Activated CD8-positive, alpha-beta T cell treated with anti-CD3 and anti-CD28 coated beads, Interleukin-2, amount 10 ng/mL, durations not matched to agents 7 days and 5 days (primary cell): ENCODE measurements around the gene EFL1. TPM values are rescaled to one million over a fixed set of nuclear protein-coding genes. Genes with fewer than 3 reads are reported as not detected.
"Not testable (repeated sequence)": the region's sequence is repeated elsewhere in the genome, so short reads cannot be mapped to it uniquely, and the experiment has no call there.

ENCODE experiments used
- ATAC-seq: fragments of 150-1000 bp; cut with Tn5 transposase; one replicate; pipeline ENCODE4 v1.10.0; 2021; ENCODE audit warnings: moderate library complexity
- CTCF ChIA-PET: fragments of 350-600 bp; sonication (Branson Sonifier 250); formaldehyde crosslinking; loops from one replicate; lab custom pipeline; 2021; ENCODE audit warnings: antibody characterized with exemption; lab: Charles Lee
- POLR2A ChIA-PET: fragments of 350-600 bp; sonication (Branson Sonifier 250); formaldehyde crosslinking; loops from one replicate; lab custom pipeline; 2021; ENCODE audit warnings: antibody characterized with exemption; lab: Charles Lee
- DNase-seq: peaks from one replicate; pipeline ENCODE4 v3.0.0-alpha.2; 2020
- H3K27ac Mint-ChIP-seq: one replicate; pipeline ENCODE4 v1.8.0; 2021; ENCODE audit warnings: mild to moderate bottlenecking, mixed read lengths
- H3K27me3 Mint-ChIP-seq: one replicate; pipeline ENCODE4 v1.8.0; 2021; ENCODE audit warnings: low read depth, mixed read lengths
- H3K36me3 Mint-ChIP-seq: one replicate; pipeline ENCODE4 v1.8.0; 2021; ENCODE audit warnings: low read depth, mixed read lengths
- H3K4me1 Mint-ChIP-seq: one replicate; pipeline ENCODE4 v1.8.0; 2021; ENCODE audit warnings: low read depth, mixed read lengths
- H3K4me3 Mint-ChIP-seq: one replicate; pipeline ENCODE4 v1.8.0; 2021; ENCODE audit warnings: mild to moderate bottlenecking, mixed read lengths
- H3K9me3 Mint-ChIP-seq: one replicate; pipeline ENCODE4 v1.8.0; 2022; ENCODE audit warnings: mixed read lengths; ENCODE audit not compliant: insufficient read depth
- total RNA-seq, 2 experiments: library from RNA; stranded (reverse); gene quantifications; one replicate each; pipeline ENCODE4 v1.2.3, GENCODE V29; 2021

Gene EFL1
- total RNA-seq, 2 experiments from 2014 or later: 25.9 to 29.0 TPM

DNA sequence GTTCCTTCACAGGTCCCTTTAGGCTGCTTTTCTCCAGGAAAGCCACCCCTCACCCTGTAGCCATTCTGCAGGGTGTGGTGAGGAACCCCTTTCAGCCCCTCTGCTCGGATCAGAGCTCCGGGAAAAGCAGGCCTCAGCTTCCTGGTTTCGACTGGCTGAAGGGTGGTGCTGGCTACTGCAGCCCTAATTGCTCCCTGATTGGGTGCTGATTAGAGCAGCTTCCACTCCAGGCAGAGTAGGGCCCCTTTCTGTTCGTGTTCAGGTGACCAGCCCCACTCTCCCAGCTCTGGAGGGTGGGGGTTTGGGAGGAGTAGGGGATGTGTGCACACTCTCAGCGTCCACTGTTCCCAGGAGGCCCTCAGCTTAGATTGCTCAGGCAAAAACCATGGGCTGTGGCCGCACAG is 37.0 kb upstream of the EFL1 start:
- H3K27ac Mint-ChIP-seq, H3K36me3 Mint-ChIP-seq, DNase-seq, CTCF ChIA-PET, H3K4me3 Mint-ChIP-seq, H3K9me3 Mint-ChIP-seq, H3K27me3 Mint-ChIP-seq, POLR2A ChIA-PET, ATAC-seq: not testable (repeated sequence)
- H3K4me1 Mint-ChIP-seq: peaks cover 23% of the 10 kb centered on the region

DNA sequence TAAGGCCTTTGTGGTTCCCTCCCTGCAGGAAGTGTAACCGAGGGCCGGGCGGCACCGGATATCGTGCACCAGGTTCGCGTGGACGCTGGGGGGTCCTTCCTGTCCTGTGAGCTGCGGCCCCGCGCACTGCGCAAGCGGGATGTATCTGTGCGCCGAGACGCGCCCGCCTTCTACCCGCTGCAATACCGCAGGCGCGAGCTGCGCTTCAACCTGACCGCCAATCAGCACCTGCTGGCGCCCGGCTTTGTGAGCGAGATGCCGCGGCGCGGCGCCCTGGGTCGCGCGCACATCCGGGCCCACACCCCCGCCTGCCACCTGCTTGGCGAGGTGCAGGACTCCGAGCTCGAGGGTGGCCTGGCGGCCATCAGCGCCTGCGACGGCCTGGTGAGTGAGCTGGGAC is 36.0 kb upstream of the EFL1 start:
- Mint-ChIP-seq H3K9me3 (no peaks in the 10 kb centered on the region), H3K27me3 (no peaks in the 10 kb centered on the region), H3K4me3 (no peak overlapping the region), H3K4me1 (peaks cover 23% of the 10 kb centered on the region), H3K36me3 (no peaks in the 10 kb centered on the region), H3K27ac (peak overlapping the region; percentile 46)
- peak; percentile 82 for DNase-seq
- POLR2A ChIA-PET: no interaction called here
- ATAC-seq: peak; percentile 94
- CTCF ChIA-PET: no interaction called here

DNA sequence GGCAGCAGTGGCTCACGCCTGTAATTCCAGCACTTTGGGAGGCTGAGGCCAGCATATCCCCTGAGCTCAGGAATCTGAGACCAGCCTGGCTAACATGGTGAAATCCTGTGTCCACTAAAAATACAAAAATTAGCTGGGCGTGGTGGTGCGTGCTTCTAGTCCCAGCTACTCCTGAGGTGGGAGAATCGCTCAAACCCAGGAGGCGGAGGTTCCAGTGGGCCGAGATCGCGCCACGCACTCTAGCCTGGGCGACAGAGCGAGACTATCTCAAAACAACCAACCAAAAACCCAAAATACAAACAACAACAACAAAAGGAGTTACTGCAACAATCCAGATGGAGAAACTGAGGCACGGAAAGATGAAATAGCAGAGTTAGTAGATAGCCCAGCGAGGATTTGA is 35.5 kb upstream of the EFL1 start:
- Mint-ChIP-seq H3K4me1 (peaks cover 23% of the 10 kb centered on the region), H3K27me3 (no peaks in the 10 kb centered on the region)

DNA sequence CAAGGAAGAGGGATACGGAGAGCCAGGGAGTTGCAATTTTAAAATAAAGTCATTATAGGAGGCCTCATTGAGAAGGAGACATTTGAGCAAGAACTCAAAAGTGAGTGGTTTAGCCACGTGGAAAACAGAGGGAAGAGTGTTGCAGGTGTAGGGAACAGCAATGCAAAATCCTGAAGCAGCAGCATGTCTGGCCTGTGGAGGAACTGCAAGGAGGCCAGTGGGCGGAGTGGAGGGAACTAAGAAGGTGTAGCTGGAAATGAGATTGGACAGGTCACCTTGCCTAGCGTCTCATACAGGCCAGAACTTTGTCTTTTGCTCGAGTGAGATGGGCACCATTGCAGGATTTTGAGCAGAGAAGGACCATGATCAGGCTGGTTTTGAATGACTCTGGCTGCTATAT is 35.0 kb upstream of the EFL1 start:
- H3K27me3 Mint-ChIP-seq: no peaks in the 10 kb centered on the region
- DNase-seq (no peak), ATAC-seq (no peak)
- CTCF ChIA-PET: no interaction called here
- no peaks in the 10 kb centered on the region for H3K36me3 Mint-ChIP-seq
- POLR2A ChIA-PET: no interaction called here
- H3K4me1 Mint-ChIP-seq: peaks cover 23% of the 10 kb centered on the region
- no peak overlapping the region for H3K4me3 Mint-ChIP-seq
- peak overlapping the region; percentile 22 for H3K27ac Mint-ChIP-seq
- H3K9me3 Mint-ChIP-seq: no peaks in the 10 kb centered on the region

More for the DNA sequence above, 35.5 kb upstream of the EFL1 start:
- Mint-ChIP-seq H3K27ac (peak overlapping the region; percentile 22), H3K9me3 (no peaks in the 10 kb centered on the region), H3K4me3 (no peak overlapping the region), H3K36me3 (no peaks in the 10 kb centered on the region)
- DNase-seq (no peak), ATAC-seq (no peak)
- CTCF ChIA-PET: no interaction called here
- POLR2A ChIA-PET: no interaction called here

DNA sequence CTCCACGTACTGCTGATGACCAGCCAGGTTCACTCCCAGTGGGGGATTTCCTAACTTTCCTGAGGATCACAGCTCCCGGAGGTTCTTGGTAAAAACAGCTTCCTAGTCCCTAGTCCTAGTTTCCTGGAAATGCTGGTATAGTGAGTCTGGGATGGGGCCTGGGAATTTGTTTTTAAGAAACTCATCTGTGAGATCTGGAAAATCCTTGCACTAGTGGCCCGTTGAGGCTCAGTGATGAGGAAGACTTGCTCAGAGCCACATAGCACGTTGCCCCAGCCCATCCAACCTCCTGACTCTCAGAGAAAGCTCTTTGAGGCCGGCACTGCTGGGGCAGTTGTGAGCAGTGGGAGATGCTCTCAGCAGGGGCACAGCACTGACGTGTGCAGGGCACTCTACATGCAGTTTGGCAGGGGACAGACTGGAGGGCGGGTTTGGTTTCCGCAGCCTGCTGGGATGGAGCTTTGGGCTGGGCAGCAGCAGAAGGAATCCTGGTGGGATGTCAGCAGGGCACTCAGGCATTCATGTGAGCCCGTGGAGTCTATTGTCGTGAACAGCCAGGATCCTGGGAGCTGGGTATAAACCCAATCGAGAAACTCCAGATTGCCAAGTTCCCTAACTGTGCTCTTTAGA is 31.6 kb upstream of the EFL1 start:
- H3K9me3 Mint-ChIP-seq: no peaks in the 10 kb centered on the region
- H3K4me1 Mint-ChIP-seq: peaks cover 33% of the 10 kb centered on the region
- H3K36me3 Mint-ChIP-seq: no peaks in the 10 kb centered on the region
- POLR2A ChIA-PET: no interaction called here
- no peak for ATAC-seq
- H3K27ac Mint-ChIP-seq: no peak overlapping the region
- H3K27me3 Mint-ChIP-seq: peaks cover 4% of the 10 kb centered on the region
- no peak for DNase-seq
- H3K4me3 Mint-ChIP-seq: no peak overlapping the region
- CTCF ChIA-PET: no interaction called here

DNA sequence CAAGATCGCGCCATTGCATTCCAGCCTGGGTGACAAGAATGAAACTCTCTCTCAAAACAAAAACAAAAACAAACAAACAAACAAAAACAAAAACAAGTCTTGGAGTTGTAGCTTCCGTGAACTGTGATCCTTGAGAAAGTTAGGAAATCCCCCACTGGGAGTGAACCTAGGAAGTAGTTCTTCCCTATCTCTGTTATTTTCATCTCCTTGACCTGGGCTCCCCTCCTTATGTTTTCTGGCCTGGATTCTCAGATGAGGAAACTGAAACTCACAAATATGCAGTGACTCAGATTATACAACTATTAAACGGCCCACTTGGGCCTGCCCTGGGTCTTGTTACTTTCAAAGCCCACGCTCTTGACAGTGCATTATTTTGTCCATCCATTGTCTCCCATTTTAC is 29.7 kb upstream of the EFL1 start:
- POLR2A ChIA-PET: no interaction called here
- peaks cover 4% of the 10 kb centered on the region for H3K9me3 Mint-ChIP-seq
- ATAC-seq: no peak
- peaks cover 27% of the 10 kb centered on the region for H3K4me1 Mint-ChIP-seq
- DNase-seq: no peak
- H3K27ac Mint-ChIP-seq: no peak overlapping the region
- H3K27me3 Mint-ChIP-seq: peaks cover 6% of the 10 kb centered on the region
- CTCF ChIA-PET: no interaction called here
- H3K4me3 Mint-ChIP-seq: no peak overlapping the region
- peaks cover 5% of the 10 kb centered on the region for H3K36me3 Mint-ChIP-seq

DNA sequence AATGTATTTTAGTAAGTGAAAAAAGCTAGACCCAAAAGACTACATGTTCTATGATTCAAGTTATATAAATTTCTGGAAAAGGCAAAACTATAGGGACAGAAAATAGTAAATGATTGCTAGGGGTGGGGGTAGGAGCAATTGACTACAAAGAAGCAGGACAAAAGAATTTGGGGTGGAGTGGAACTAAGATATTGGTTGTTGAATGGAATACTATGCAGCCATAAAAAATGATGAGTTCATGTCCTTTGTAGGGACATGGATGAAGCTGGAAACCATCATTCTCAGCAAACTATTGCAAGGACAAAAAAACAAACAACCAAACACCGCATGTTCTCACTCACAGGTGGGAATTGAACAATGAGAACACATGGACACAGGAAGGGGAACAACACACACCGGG is 25.7 kb upstream of the EFL1 start:
- ATAC-seq, H3K4me3 Mint-ChIP-seq, CTCF ChIA-PET, H3K36me3 Mint-ChIP-seq, H3K27me3 Mint-ChIP-seq, DNase-seq, POLR2A ChIA-PET, H3K9me3 Mint-ChIP-seq: not testable (repeated sequence)
- peak overlapping the region; percentile 47 for H3K27ac Mint-ChIP-seq
- peaks cover 47% of the 10 kb centered on the region for H3K4me1 Mint-ChIP-seq

DNA sequence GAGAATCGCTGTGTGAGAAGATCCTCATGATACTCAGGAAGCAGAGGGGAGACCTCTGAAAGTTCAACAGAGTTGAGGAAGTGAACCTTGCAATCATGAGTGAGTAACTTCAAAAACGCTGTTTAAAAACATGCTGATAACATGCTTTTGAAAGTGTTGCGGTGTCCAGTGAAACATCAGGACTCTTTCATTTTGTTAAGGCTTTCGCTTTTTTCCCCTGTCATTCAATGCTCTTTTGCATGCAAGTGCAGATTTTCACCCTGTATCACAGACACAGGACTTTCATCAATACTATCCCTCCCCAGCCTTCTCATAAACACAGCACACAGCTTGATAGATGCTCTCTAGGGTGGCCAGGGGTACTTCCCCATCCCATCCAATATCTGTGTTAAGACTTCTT is 23.9 kb upstream of the EFL1 start:
- POLR2A ChIA-PET: interaction anchor here (0.6 kb wide), 1 partner anchor 485 kb away, joined by 4 read pairs; no protein-coding TSS in a partner anchor
- H3K9me3 Mint-ChIP-seq, CTCF ChIA-PET, H3K36me3 Mint-ChIP-seq, DNase-seq: not testable (repeated sequence)
- Mint-ChIP-seq H3K4me3 (peak overlapping the region; percentile 43), H3K27ac (peak overlapping the region; percentile 81), H3K4me1 (peaks cover 47% of the 10 kb centered on the region), H3K27me3 (peaks cover 11% of the 10 kb centered on the region)
- peak; percentile 72 for ATAC-seq

DNA sequence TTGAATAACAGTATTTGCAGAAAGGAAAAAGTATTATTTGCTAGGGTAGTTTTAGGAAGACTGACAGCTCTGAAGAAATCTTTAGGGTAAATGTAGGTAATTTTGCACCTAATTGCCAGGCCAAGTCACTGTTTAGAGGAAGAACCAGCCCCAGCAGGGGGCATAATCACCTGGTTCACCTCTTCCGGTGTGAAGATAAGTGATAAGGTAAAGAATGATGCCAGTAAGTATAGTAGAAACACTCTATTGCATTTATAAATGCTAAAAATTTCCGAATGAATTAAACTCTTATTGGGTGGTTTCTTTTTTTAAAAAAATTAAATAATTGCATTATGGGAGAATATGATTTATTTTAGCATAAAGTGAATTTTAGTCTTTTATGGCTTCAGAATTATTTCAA is 21.8 kb upstream of the EFL1 start:
- H3K9me3 Mint-ChIP-seq, H3K36me3 Mint-ChIP-seq, H3K27ac Mint-ChIP-seq, POLR2A ChIA-PET, DNase-seq, H3K4me3 Mint-ChIP-seq: not testable (repeated sequence)
- H3K27me3 Mint-ChIP-seq: peaks cover 20% of the 10 kb centered on the region
- peak; percentile 51 for ATAC-seq
- H3K4me1 Mint-ChIP-seq: peaks cover 38% of the 10 kb centered on the region
- CTCF ChIA-PET: interaction anchor here (1.0 to 1.6 kb wide), 2 partner anchors 16 to 17 kb away, joined by 3 read pairs; no protein-coding TSS in a partner anchor

DNA sequence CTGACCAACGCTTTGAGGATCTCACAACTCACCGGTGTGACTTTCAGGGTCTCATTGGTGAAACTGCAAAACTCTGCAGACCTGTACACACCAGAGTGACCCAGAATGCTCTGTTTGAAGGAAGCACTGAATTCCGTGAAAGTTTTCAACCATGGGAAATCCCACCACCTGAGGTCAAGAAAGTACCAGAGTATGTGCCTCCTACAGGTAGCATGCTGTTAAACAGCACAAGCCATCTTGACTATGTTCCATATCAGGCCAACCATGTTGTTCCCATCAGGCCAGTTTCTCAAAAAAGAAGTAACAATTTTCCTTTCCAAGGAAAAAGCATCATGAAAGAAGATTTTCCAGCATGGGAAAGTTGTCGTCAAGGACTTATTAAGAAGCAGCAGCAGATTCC is 19.9 kb upstream of the EFL1 start:
- Mint-ChIP-seq H3K4me1 (peaks cover 26% of the 10 kb centered on the region), H3K27me3 (peaks cover 22% of the 10 kb centered on the region)
- DNase-seq, ATAC-seq, H3K9me3 Mint-ChIP-seq, H3K27ac Mint-ChIP-seq, POLR2A ChIA-PET, H3K36me3 Mint-ChIP-seq, H3K4me3 Mint-ChIP-seq: not testable (repeated sequence)
- CTCF ChIA-PET: interaction anchor here (1.5 kb wide), 1 partner anchor 18 kb away, joined by 4 read pairs; no protein-coding TSS in a partner anchor

DNA sequence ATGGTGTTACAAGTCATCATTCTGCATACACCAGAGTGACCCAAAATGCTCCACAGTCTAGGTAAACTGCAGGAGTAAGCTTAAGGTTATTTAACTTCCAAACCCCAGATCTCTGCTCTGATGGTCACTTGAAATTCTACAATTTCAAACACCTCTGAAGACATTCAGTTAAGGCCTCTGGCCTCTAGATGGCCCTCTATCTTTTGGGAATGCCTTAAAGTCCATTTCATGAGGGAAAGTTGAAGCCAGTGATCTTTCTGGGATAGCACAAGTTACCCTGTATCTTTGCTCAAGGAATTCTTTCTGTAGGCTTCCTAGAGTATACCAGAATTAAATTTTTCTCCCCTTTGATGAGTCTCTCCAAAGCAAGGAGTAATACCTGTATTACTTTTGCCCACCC is 18.7 kb upstream of the EFL1 start:
- H3K36me3 Mint-ChIP-seq, ATAC-seq, H3K4me3 Mint-ChIP-seq, POLR2A ChIA-PET, DNase-seq, H3K27ac Mint-ChIP-seq, H3K9me3 Mint-ChIP-seq: not testable (repeated sequence)
- Mint-ChIP-seq H3K27me3 (peaks cover 25% of the 10 kb centered on the region), H3K4me1 (peaks cover 15% of the 10 kb centered on the region)
- CTCF ChIA-PET: interaction anchor here (0.9 to 2.4 kb wide), 2 partner anchors 19 to 21 kb away, joined by 3 to 8 read pairs; partner anchors contain the start of genes EFL1 and SAXO2

DNA sequence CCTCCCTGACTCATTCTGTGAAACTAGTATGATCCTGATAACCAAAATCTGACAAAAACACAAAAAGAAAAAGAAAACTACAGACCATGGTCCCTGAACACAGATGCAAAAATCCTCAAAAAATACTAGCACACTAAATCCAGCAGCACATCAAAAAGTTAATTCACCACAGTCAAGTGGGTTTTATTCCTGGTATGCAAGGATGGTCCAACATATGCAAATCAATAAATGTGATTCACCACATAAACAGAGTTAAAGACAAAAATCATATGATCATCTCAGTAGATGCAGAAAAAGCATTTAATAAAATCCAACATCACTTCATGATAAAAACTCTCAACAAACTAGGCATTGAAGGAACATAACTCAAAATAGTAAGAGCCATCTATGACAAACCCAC is 12.9 kb upstream of the EFL1 start:
- Mint-ChIP-seq H3K27me3 (peaks cover 39% of the 10 kb centered on the region), H3K9me3 (peaks cover 14% of the 10 kb centered on the region), H3K27ac (no peak overlapping the region), H3K4me1 (no peaks in the 10 kb centered on the region), H3K4me3 (no peak overlapping the region), H3K36me3 (peaks cover 5% of the 10 kb centered on the region)
- ChIA-PET CTCF (no interaction called here), POLR2A (no interaction called here)
- ATAC-seq (no peak), DNase-seq (no peak)
